Measurements from ENCODE around the gene OGFOD1. TPM values are rescaled to one million over a fixed set of nuclear protein-coding genes. Genes with fewer than 3 reads are reported as not detected.

The OGFOD1 gene
- total RNA-seq, 1 donor from 2014 or later, result 107 TPM

GRCh38 chr16:56428091-56428490 lies 23.3 kb upstream of the OGFOD1 start:
- Mint-ChIP-seq H3K27ac (ENCODE audit: unreplicated experiment) (no peak overlapping the region), H3K9me3 (ENCODE audit: unreplicated experiment) (no peaks in the 10 kb centered on the region), H3K36me3 (ENCODE audit: low read depth, unreplicated experiment) (peaks cover 6% of the 10 kb centered on the region), H3K4me3 (ENCODE audit: unreplicated experiment) (no peak overlapping the region), H3K27me3 (ENCODE audit: low read depth, unreplicated experiment) (no peaks in the 10 kb centered on the region), H3K4me1 (ENCODE audit: low read depth, unreplicated experiment) (peaks cover 4% of the 10 kb centered on the region)
- no peak overlapping the region for H2AFZ ChIP-seq (ENCODE audit: low read depth, low read length)
- no peak overlapping the region for H3K4me2 ChIP-seq (ENCODE audit: low read length)
- peaks cover 15% of the 10 kb centered on the region for H3K79me2 ChIP-seq (ENCODE audit: insufficient read depth, low read length)
- no peak overlapping the region for H3K27ac ChIP-seq (ENCODE audit: low read depth, low read length)
- peaks cover 17% of the 10 kb centered on the region for H4K20me1 ChIP-seq (ENCODE audit: insufficient read depth, low read length)
- no peaks in the 10 kb centered on the region for H3K27me3 ChIP-seq (ENCODE audit: insufficient read depth, low read length)
- no peak overlapping the region for H3K9ac ChIP-seq (ENCODE audit: low read length)
- DNase-seq (ENCODE audit: low read depth) (no peak), FAIRE-seq (no peak)
- H3K9me3 ChIP-seq (ENCODE audit: insufficient read depth, low read depth, low read length), result no peaks in the 10 kb centered on the region
- TF ChIP-seq EZH2 (IDR thresholded peaks at IDR 0.05; ENCODE audit: insufficient read depth, low read length), result no peak
- no peak for TF ChIP-seq CTCF (IDR thresholded peaks at IDR 0.05; ENCODE audit: insufficient read depth, low read depth, low read length)
- peaks cover 6% of the 10 kb centered on the region for H3K4me1 ChIP-seq (ENCODE audit: insufficient read depth, low read length)
- no peak overlapping the region for H3K4me3 ChIP-seq (ENCODE audit: insufficient read depth, low read depth, low read length)
- peaks cover 23% of the 10 kb centered on the region for H3K36me3 ChIP-seq (ENCODE audit: insufficient read depth, low read length)

GRCh38 chr16:56436258-56436657 lies 15.1 kb upstream of the OGFOD1 start:
- peaks cover 22% of the 10 kb centered on the region for H4K20me1 ChIP-seq (ENCODE audit: insufficient read depth, low read length)
- Mint-ChIP-seq H3K4me3 (ENCODE audit: unreplicated experiment) (no peak overlapping the region), H3K27me3 (ENCODE audit: low read depth, unreplicated experiment) (no peaks in the 10 kb centered on the region), H3K4me1 (ENCODE audit: low read depth, unreplicated experiment) (no peaks in the 10 kb centered on the region), H3K9me3 (ENCODE audit: unreplicated experiment) (no peaks in the 10 kb centered on the region), H3K27ac (ENCODE audit: unreplicated experiment) (no peak overlapping the region), H3K36me3 (ENCODE audit: low read depth, unreplicated experiment) (peaks cover 9% of the 10 kb centered on the region)
- no peak overlapping the region for H2AFZ ChIP-seq (ENCODE audit: low read depth, low read length)
- H3K4me3 ChIP-seq (ENCODE audit: insufficient read depth, low read depth, low read length), result no peak overlapping the region
- TF ChIP-seq EZH2 (IDR thresholded peaks at IDR 0.05; ENCODE audit: insufficient read depth, low read length) (no peak), CTCF (IDR thresholded peaks at IDR 0.05; ENCODE audit: insufficient read depth, low read depth, low read length) (no peak)
- no peak overlapping the region for H3K4me2 ChIP-seq (ENCODE audit: low read length)
- H3K4me1 ChIP-seq (ENCODE audit: insufficient read depth, low read length), result no peaks in the 10 kb centered on the region
- H3K27ac ChIP-seq (ENCODE audit: low read depth, low read length), result no peak overlapping the region
- DNase-seq (ENCODE audit: low read depth) (no peak), FAIRE-seq (no peak)
- peaks cover 21% of the 10 kb centered on the region for H3K79me2 ChIP-seq (ENCODE audit: insufficient read depth, low read length)
- no peak overlapping the region for H3K9ac ChIP-seq (ENCODE audit: low read length)
- H3K27me3 ChIP-seq (ENCODE audit: insufficient read depth, low read length), result no peaks in the 10 kb centered on the region
- peaks cover 36% of the 10 kb centered on the region for H3K36me3 ChIP-seq (ENCODE audit: insufficient read depth, low read length)
- no peaks in the 10 kb centered on the region for H3K9me3 ChIP-seq (ENCODE audit: insufficient read depth, low read depth, low read length)

- TF ChIP-seq CTCF (IDR thresholded peaks at IDR 0.05; ENCODE audit: insufficient read depth, low read depth, low read length) (no peak), EZH2 (IDR thresholded peaks at IDR 0.05; ENCODE audit: insufficient read depth, low read length) (no peak)
- no peaks in the 10 kb centered on the region for H3K27me3 ChIP-seq (ENCODE audit: insufficient read depth, low read length)
- peaks cover 30% of the 10 kb centered on the region for H3K79me2 ChIP-seq (ENCODE audit: insufficient read depth, low read length)
- Mint-ChIP-seq H3K9me3 (ENCODE audit: unreplicated experiment) (no peaks in the 10 kb centered on the region), H3K4me1 (ENCODE audit: low read depth, unreplicated experiment) (no peaks in the 10 kb centered on the region), H3K4me3 (ENCODE audit: unreplicated experiment) (no peak overlapping the region), H3K27me3 (ENCODE audit: low read depth, unreplicated experiment) (no peaks in the 10 kb centered on the region), H3K36me3 (ENCODE audit: low read depth, unreplicated experiment) (peaks cover 10% of the 10 kb centered on the region), H3K27ac (ENCODE audit: unreplicated experiment) (no peak overlapping the region)
- FAIRE-seq, result no peak
- peaks cover 29% of the 10 kb centered on the region for H4K20me1 ChIP-seq (ENCODE audit: insufficient read depth, low read length)
- H3K36me3 ChIP-seq (ENCODE audit: insufficient read depth, low read length), result peaks cover 26% of the 10 kb centered on the region
- H3K4me1 ChIP-seq (ENCODE audit: insufficient read depth, low read length), result no peaks in the 10 kb centered on the region
- DNase-seq (ENCODE audit: low read depth), result no peak
- no peaks in the 10 kb centered on the region for H3K9me3 ChIP-seq (ENCODE audit: insufficient read depth, low read depth, low read length)
- H3K27ac ChIP-seq (ENCODE audit: low read depth, low read length), result no peak overlapping the region
- no peak overlapping the region for H3K4me2 ChIP-seq (ENCODE audit: low read length)
- no peak overlapping the region for H3K4me3 ChIP-seq (ENCODE audit: insufficient read depth, low read depth, low read length)
- no peak overlapping the region for H3K9ac ChIP-seq (ENCODE audit: low read length)
- H2AFZ ChIP-seq (ENCODE audit: low read depth, low read length), result no peak overlapping the region
Observed at GRCh38 chr16:56438038-56438437, 13.3 kb upstream of the OGFOD1 start.

Measured in astrocyte (in vitro differentiated cells and primary cell).